ENCODE data around the gene ELP1.
"Not testable (repeated sequence)": the region's sequence is repeated elsewhere in the genome, so short reads cannot be mapped to it uniquely, and the experiment has no call there.

Gene ELP1

GRCh38 chr9:108972186-108972585 lies 38.3 kb upstream of the ELP1 start:
- no peak overlapping the region for H3K4me3 ChIP-seq (ENCODE audit: low read depth, low read length)
- ChIA-PET POLR2A (no interaction called here), CTCF (interaction anchor here (2.5 kb wide), 1 partner anchor 18 kb away, joined by 11 read pairs; no protein-coding TSS in a partner anchor)

DNA sequence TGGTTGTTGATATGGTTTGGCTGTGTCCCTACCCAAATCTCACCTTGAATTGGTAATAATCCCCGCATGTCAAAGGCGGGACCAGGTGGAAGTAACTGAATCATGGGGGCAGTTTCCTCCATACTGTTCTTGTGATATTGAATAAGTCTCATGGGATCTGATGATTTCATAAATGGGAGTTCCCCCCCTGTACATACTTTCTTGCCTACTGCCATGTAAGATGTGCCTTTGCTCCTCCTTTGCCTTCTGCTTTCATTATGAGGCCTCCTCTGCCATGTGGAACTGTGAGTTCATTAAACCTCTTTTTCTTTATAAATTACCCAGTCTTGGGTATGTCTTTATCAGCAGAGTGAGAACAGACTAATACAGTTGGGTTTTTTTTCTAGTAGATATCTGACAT lies 37.5 kb upstream of the ELP1 start:
- CTCF ChIA-PET: interaction anchor here (0.7 to 2.5 kb wide), 2 partner anchors 18 to 498 kb away, joined by 3 to 11 read pairs; no protein-coding TSS in a partner anchor
- POLR2A ChIA-PET; H3K4me3 ChIP-seq (ENCODE audit: low read depth, low read length); DNase-seq (ENCODE audit: low read depth, low spot score): not testable (repeated sequence)

More at GRCh38 chr9:108972186-108972585, 38.3 kb upstream of the ELP1 start:
- TF ChIP-seq, protein P1, sequence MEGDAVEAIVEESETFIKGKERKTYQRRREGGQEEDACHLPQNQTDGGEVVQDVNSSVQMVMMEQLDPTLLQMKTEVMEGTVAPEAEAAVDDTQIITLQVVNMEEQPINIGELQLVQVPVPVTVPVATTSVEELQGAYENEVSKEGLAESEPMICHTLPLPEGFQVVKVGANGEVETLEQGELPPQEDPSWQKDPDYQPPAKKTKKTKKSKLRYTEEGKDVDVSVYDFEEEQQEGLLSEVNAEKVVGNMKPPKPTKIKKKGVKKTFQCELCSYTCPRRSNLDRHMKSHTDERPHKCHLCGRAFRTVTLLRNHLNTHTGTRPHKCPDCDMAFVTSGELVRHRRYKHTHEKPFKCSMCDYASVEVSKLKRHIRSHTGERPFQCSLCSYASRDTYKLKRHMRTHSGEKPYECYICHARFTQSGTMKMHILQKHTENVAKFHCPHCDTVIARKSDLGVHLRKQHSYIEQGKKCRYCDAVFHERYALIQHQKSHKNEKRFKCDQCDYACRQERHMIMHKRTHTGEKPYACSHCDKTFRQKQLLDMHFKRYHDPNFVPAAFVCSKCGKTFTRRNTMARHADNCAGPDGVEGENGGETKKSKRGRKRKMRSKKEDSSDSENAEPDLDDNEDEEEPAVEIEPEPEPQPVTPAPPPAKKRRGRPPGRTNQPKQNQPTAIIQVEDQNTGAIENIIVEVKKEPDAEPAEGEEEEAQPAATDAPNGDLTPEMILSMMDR (IDR thresholded peaks at IDR 0.05; ENCODE audit: insufficient read depth, low read length, missing control alignments): no peak
- no peak for DNase-seq (ENCODE audit: low read depth, low spot score)

GRCh38 chr9:108967916-108968315 lies 34.0 kb upstream of the ELP1 start:
- POLR2A ChIA-PET: no interaction called here
- no peak for DNase-seq (ENCODE audit: low read depth, low spot score)
- TF ChIP-seq, protein P1 (IDR thresholded peaks at IDR 0.05; ENCODE audit: insufficient read depth, low read length, missing control alignments): no peak

DNA sequence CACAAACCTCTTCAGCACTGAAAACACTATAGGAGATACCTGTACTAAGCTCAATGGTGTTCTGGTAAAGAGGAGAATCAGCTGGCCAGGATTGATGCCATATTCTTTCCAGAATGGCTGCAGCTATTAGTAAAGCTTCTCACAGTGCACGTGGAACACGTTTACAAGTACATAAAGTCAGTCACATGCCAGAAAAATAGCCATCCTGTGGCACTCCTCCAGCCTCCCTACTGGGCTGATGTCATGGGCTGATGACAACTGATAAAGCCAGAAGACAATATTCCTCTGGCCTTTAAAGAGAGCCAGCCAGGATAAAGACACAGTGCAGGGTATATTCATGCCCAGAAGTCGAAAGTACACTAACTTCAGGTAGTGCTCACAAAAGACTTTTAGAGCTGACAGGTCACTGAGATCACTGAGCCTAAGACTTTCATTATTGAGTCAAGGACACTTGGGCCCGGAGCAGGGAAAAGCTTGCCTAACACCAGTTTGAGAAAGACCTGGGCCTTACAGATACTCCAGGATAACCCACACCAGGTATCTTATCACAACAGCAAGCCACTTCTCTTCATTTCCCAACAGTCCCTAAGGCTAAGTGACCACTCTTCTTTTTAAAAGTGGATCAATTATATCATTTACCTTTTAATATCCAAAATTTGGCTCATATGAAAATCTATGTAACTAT lies 29.7 kb upstream of the ELP1 start:
- ChIA-PET CTCF (interaction anchor here (5.6 kb wide), 1 partner anchor 12 kb away, joined by 56 read pairs; no protein-coding TSS in a partner anchor), POLR2A (no interaction called here)
- no peak overlapping the region for H3K4me3 ChIP-seq (ENCODE audit: low read depth, low read length)
- no peak for DNase-seq (ENCODE audit: low read depth, low spot score)
- TF ChIP-seq, protein P1 (IDR thresholded peaks at IDR 0.05; ENCODE audit: insufficient read depth, low read length, missing control alignments): no peak

More at GRCh38 chr9:108967916-108968315, 34.0 kb upstream of the ELP1 start:
- CTCF ChIA-PET: interaction anchor here (1.1 to 2.0 kb wide), 4 partner anchors 12 to 17 kb away, joined by 3 to 11 read pairs (median 6); no protein-coding TSS in a partner anchor
- no peak overlapping the region for H3K4me3 ChIP-seq (ENCODE audit: low read depth, low read length)

DNA sequence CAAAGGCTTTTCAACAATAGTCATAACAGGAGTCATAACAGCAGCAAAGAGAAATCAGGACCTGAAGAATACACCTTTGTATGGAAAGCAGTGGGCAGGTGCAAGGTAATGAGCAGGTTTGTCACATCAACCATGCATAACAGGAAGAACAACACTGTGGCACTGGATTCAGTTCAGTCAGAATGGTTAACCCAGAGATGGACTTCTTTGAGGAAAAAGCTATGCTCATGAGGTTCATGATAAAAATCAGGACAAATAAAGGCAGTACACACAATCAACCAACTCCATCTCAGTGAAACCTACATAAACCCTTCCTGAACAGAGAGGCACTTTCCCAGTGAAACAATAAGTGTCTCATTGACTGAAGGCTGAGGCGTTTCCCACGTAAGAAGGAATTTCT lies 27.2 kb upstream of the ELP1 start:
- DNase-seq (ENCODE audit: low read depth, low spot score): no peak
- CTCF ChIA-PET: interaction anchor here (5.6 kb wide), 1 partner anchor 9 kb away, joined by 56 read pairs; no protein-coding TSS in a partner anchor
- no peak overlapping the region for H3K4me3 ChIP-seq (ENCODE audit: low read depth, low read length)
- POLR2A ChIA-PET: no interaction called here
- TF ChIP-seq, protein P1 (IDR thresholded peaks at IDR 0.05; ENCODE audit: insufficient read depth, low read length, missing control alignments): no peak

DNA sequence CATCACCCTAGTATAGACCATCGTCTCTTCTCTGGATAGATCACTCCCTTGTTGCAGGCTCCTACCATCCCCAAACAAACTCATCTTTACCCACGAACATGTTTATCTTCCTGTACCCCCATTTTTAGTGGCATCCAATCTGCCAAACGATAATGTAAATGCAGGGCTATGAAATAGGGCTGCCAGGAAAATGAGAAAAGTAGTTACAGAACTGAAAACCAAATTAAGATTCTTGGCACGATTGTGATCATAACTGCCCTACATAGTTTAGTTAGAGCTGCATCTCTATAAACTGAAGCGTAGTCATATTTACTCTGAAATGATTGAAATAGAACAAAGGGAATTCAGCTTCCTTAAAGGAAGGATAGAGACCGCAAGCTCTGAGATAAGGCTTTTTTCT lies 26.4 kb upstream of the ELP1 start:
- ChIA-PET POLR2A (no interaction called here), CTCF (interaction anchor here (5.6 kb wide), 1 partner anchor 8 kb away, joined by 56 read pairs; no protein-coding TSS in a partner anchor)
- H3K4me3 ChIP-seq (ENCODE audit: low read depth, low read length): no peak overlapping the region
- no peak for DNase-seq (ENCODE audit: low read depth, low spot score)
- TF ChIP-seq, protein P1 (IDR thresholded peaks at IDR 0.05; ENCODE audit: insufficient read depth, low read length, missing control alignments): no peak

All from AG04449 (cell line).